ENCODE data around the gene NRP2. TPM values are rescaled to one million over a fixed set of nuclear protein-coding genes. Genes with fewer than 3 reads are reported as not detected.

NRP2 gene
- total RNA-seq, 4 donors from 2014 or later, result 4.0 to 11.5 (median 5.9) TPM

DNA sequence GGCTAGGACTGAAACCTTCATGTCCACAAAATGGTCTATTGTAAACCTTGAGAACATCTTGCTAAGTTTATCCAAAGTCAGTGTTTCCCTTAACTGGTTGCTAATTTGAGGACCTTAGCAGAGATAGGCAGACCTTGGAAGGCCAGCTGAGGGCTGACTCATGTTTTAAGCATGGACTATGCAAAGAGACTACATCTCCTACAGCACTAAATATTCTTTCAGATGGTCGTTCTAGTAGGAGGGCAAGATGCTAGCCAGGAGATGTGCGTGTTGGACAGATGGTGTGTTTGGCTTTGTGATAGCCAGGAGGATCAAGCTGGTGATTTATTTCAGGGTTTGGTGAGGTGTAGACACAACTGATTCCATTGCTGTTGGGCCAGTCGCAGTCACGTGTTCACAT, 75.8 kb downstream of the NRP2 start:
- no peak for DNase-seq (ENCODE audit: low spot score in 2 of 2)
- intact Hi-C loops (cut with DNase I; ENCODE audit: low total_unique reads), result no loop called here
- TF ChIP-seq, protein P1, sequence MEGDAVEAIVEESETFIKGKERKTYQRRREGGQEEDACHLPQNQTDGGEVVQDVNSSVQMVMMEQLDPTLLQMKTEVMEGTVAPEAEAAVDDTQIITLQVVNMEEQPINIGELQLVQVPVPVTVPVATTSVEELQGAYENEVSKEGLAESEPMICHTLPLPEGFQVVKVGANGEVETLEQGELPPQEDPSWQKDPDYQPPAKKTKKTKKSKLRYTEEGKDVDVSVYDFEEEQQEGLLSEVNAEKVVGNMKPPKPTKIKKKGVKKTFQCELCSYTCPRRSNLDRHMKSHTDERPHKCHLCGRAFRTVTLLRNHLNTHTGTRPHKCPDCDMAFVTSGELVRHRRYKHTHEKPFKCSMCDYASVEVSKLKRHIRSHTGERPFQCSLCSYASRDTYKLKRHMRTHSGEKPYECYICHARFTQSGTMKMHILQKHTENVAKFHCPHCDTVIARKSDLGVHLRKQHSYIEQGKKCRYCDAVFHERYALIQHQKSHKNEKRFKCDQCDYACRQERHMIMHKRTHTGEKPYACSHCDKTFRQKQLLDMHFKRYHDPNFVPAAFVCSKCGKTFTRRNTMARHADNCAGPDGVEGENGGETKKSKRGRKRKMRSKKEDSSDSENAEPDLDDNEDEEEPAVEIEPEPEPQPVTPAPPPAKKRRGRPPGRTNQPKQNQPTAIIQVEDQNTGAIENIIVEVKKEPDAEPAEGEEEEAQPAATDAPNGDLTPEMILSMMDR (IDR thresholded peaks at IDR 0.05), result no peak
- TF ChIP-seq POLR2A (IDR thresholded peaks at IDR 0.05), result no peak
- WGBS, 2 donors, result 83 to 84% methylated on average over 4 of the region's 4 CpGs
- no peak overlapping the region for H3K4me3 ChIP-seq (ENCODE audit: low read depth, poor library complexity, severe bottlenecking)

GRCh38 chr2:205758500-205758899, 76.2 kb downstream of the NRP2 start:
- intact Hi-C loops (cut with DNase I; ENCODE audit: low total_unique reads), result no loop called here
- H3K4me3 ChIP-seq (ENCODE audit: low read depth, poor library complexity, severe bottlenecking), result no peak overlapping the region
- TF ChIP-seq, protein P1 (IDR thresholded peaks at IDR 0.05), result no peak
- no peak for TF ChIP-seq POLR2A (IDR thresholded peaks at IDR 0.05)
- no peak for DNase-seq (ENCODE audit: low spot score in 2 of 2)
- WGBS, 2 donors, result 70 to 78% methylated on average over 5 of the region's 5 CpGs

- intact Hi-C loops (cut with DNase I; ENCODE audit: low total_unique reads), result no loop called here
- TF ChIP-seq POLR2A (IDR thresholded peaks at IDR 0.05), result no peak
- TF ChIP-seq, protein P1 (IDR thresholded peaks at IDR 0.05), result no peak
- no peak for DNase-seq (ENCODE audit: low spot score in 2 of 2)
- WGBS, 2 donors, result 74 to 88% methylated on average over 4 of the region's 4 CpGs
- H3K4me3 ChIP-seq (ENCODE audit: low read depth, poor library complexity, severe bottlenecking), result no peak overlapping the region
These were observed 77.0 kb downstream of the NRP2 start for GRCh38 chr2:205759257-205759656.

DNA sequence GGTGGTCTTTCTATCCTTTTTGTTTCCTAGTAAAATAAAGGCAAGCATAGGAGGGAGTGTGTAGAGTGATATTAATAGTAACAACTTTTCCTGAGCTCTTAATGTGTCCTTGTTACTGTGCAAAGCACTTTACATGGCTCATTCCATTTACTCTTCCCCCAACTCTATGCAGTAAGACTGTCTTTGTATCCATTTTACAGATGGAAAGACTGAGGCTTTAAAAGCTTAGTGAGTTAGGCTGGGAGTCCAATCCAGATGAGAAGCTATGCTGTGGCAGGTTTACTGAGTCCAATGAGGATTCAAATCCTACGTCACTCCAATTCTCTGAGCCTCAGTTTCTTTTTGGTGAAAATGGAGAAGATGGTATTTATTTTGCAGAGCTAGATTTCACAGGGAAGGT, 77.4 kb downstream of the NRP2 start:
- intact Hi-C loops (cut with DNase I; ENCODE audit: low total_unique reads), result loop anchor here (10.0 kb wide), 1 partner anchor 125 kb away; no protein-coding TSS in a partner anchor

GRCh38 chr2:205760157-205760556, 77.9 kb downstream of the NRP2 start:
- no peak for TF ChIP-seq POLR2A (IDR thresholded peaks at IDR 0.05)
- TF ChIP-seq, protein P1 (IDR thresholded peaks at IDR 0.05), result no peak
- DNase-seq (ENCODE audit: low spot score in 2 of 2), result no peak
- 91 to 92% methylated on average over 6 of the region's 6 CpGs for WGBS, 2 donors
- H3K4me3 ChIP-seq (ENCODE audit: low read depth, poor library complexity, severe bottlenecking), result no peak overlapping the region
- intact Hi-C loops (cut with DNase I; ENCODE audit: low total_unique reads), result loop anchor here (10.0 kb wide), 1 partner anchor 125 kb away; no protein-coding TSS in a partner anchor

More for the DNA sequence above, 77.4 kb downstream of the NRP2 start:
- WGBS, 2 donors, result 96 to 97% methylated on average over 1 of the region's 1 CpG
- DNase-seq (ENCODE audit: low spot score in 2 of 2), result no peak
- TF ChIP-seq, protein P1 (IDR thresholded peaks at IDR 0.05), result no peak
- no peak for TF ChIP-seq POLR2A (IDR thresholded peaks at IDR 0.05)
- H3K4me3 ChIP-seq (ENCODE audit: low read depth, poor library complexity, severe bottlenecking), result no peak overlapping the region

GRCh38 chr2:205761421-205761820, 79.1 kb downstream of the NRP2 start:
- intact Hi-C loops (cut with DNase I; ENCODE audit: low total_unique reads), result loop anchor here (10.0 kb wide), 1 partner anchor 123 kb away; no protein-coding TSS in a partner anchor
- no peak overlapping the region for H3K4me3 ChIP-seq (ENCODE audit: low read depth, poor library complexity, severe bottlenecking)
- TF ChIP-seq POLR2A (IDR thresholded peaks at IDR 0.05), result no peak
- TF ChIP-seq, protein P1 (IDR thresholded peaks at IDR 0.05), result no peak
- WGBS, 2 donors, result 88 to 93% methylated on average over 4 of the region's 4 CpGs
- DNase-seq (ENCODE audit: low spot score in 2 of 2), result no peak
